HFFc6 (cell line): ENCODE data around the gene GRK3. TPM values are rescaled to one million over a fixed set of nuclear protein-coding genes. Genes with fewer than 3 reads are reported as not detected.
"Not testable (repeated sequence)": the region's sequence is repeated elsewhere in the genome, so short reads cannot be mapped to it uniquely, and the experiment has no call there.

ENCODE experiments used
- DNase-seq: peaks from one replicate; pipeline ENCODE4 v3.0.0-alpha.2; 2018
- H3K27ac Mint-ChIP-seq: 2 replicates; pipeline ENCODE4 v1.8.0; 2020; ENCODE audit warnings: mild to moderate bottlenecking, mixed read lengths
- H3K27me3 Mint-ChIP-seq: 2 replicates; pipeline ENCODE4 v1.8.0; 2021; ENCODE audit warnings: mild to moderate bottlenecking, moderate library complexity, mixed read lengths; ENCODE audit not compliant: insufficient read depth
- H3K36me3 Mint-ChIP-seq: 2 replicates; pipeline ENCODE4 v1.8.0; 2021; ENCODE audit warnings: low read depth, mixed read lengths
- H3K4me1 Mint-ChIP-seq: 2 replicates; pipeline ENCODE4 v1.8.0; 2020; ENCODE audit warnings: low read depth, mixed read lengths
- H3K4me3 Mint-ChIP-seq: 2 replicates; pipeline ENCODE4 v1.8.0; 2020; ENCODE audit warnings: mild to moderate bottlenecking, moderate library complexity, mixed read lengths
- H3K9me3 Mint-ChIP-seq: 2 replicates; pipeline ENCODE4 v1.8.0; 2020; ENCODE audit warnings: mild to moderate bottlenecking, mixed read lengths
- long read RNA-seq: library from polyadenylated mRNA; unstranded; transcript quantifications from one replicate; pipeline ENCODE4 v2.0.0, GENCODE V29; 2019
- total RNA-seq, 6 experiments: library from RNA; stranded (reverse); fragmentation: NEBNext Ultra II Directional; extraction: Animal tissue kit (Norgen Biotek cat#: 25700); gene quantifications; 2 replicates in 1 of 6; 3 replicates in 5 of 6; pipeline ENCODE4 v1.2.3, GENCODE V29; 2021
- TF ChIP-seq, protein P1 (sequence below): fragments of 200-600 bp; sonication (generic); IDR thresholded peaks from 2 replicates; pipeline ENCODE4 v1.5.0; 2021; ENCODE audit warnings: antibody characterized with exemption, mild to moderate bottlenecking

The GRK3 gene
- under 1 TPM in 1 of 6 experiments, not detected in 5; 0.05 TPM for total RNA-seq
- long read RNA-seq = 0 reads

DNA sequence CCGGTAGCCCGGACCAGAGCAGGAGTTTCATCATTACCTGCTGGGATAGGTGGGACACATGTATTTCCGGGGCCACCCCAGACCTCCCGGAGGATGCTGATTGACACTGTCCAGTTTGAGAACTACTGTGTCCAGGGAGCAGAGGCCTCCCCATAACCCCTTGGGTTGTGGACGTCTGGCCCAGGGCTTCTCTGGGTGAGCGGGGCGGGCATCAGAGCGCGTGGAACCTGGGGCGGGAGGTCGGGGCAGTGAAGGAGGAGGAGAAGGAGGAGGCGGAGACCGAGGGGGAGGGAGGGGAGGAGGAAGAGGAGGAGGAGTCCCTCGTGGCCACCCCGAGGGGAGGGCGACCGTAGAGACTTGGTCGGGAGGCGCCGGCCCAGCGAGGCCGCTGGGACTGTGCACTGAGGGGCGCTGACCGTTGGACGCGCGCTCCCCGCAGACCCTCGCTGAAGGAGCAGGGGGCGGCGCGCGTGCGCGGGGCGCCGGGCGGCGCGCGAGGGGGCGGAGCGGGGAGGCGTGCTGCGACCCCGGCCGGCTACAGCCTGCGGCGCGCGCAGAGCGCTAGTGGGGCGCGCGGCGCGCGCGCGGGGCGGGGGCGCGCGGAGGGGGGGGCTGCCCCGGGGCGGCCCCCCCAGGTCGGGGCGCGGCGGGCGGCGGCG, at the start of gene GRK3:
Gene GRK3 (plus strand): TSS at position 356 of the 659 bp plus-strand sequence. CDS start 366 bp downstream, outside the sequence.
- Mint-ChIP-seq H3K27me3 (peaks cover 15% of the 10 kb centered on the region), H3K9me3 (0 out of 2 replicates have a peak, but pooled peaks cover 4% of the 10 kb centered on the region), H3K4me3 (peak within 1 kb of the TSS; percentile 27), H3K4me1 (no peaks in the 10 kb centered on the region), H3K27ac (no peak within 1 kb of the TSS), H3K36me3 (no peaks in the 10 kb centered on the region; the same call in 1 of the 2 replicates)
- no peak for DNase-seq
- TF ChIP-seq, protein P1, sequence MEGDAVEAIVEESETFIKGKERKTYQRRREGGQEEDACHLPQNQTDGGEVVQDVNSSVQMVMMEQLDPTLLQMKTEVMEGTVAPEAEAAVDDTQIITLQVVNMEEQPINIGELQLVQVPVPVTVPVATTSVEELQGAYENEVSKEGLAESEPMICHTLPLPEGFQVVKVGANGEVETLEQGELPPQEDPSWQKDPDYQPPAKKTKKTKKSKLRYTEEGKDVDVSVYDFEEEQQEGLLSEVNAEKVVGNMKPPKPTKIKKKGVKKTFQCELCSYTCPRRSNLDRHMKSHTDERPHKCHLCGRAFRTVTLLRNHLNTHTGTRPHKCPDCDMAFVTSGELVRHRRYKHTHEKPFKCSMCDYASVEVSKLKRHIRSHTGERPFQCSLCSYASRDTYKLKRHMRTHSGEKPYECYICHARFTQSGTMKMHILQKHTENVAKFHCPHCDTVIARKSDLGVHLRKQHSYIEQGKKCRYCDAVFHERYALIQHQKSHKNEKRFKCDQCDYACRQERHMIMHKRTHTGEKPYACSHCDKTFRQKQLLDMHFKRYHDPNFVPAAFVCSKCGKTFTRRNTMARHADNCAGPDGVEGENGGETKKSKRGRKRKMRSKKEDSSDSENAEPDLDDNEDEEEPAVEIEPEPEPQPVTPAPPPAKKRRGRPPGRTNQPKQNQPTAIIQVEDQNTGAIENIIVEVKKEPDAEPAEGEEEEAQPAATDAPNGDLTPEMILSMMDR = no peak

DNA sequence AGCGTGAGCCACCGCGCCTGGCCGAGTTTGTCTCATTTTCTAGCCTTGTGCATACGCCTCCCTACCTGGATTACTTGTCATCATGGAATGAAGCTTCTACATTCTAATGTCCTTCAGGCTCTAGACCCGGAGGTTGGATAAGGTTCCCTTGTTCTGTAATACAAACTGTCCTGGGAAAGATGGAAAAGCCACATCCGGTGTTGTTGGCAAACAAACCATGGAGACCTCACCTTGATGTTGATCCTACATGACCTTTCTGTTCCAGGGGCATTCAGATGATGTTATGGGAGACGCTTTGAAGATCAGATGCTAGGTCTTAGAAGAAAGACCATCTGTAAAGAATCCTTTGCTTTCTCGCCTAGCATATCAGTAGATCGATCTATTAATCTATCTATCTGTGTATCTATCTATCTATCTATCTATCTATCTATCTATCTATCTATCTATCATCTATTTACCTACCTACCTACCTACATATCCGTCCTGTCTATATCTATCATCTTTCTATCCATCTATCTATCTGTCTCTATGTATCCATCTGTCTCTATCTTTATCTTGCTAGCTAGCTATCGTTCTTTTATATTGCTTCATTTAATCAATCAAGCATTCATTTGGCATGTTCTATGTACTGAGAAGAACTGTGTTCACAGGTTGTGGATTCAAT, 46.3 kb upstream of the GRK3 start:
- H3K9me3 Mint-ChIP-seq = peaks cover 27% of the 10 kb centered on the region
- no peaks in the 10 kb centered on the region for H3K27me3 Mint-ChIP-seq
- no peak overlapping the region for H3K27ac Mint-ChIP-seq
- TF ChIP-seq, protein P1 = no peak
- H3K4me3 Mint-ChIP-seq = no peak overlapping the region
- no peaks in the 10 kb centered on the region for H3K4me1 Mint-ChIP-seq
- no peak for DNase-seq
- no peaks in the 10 kb centered on the region for H3K36me3 Mint-ChIP-seq

DNA sequence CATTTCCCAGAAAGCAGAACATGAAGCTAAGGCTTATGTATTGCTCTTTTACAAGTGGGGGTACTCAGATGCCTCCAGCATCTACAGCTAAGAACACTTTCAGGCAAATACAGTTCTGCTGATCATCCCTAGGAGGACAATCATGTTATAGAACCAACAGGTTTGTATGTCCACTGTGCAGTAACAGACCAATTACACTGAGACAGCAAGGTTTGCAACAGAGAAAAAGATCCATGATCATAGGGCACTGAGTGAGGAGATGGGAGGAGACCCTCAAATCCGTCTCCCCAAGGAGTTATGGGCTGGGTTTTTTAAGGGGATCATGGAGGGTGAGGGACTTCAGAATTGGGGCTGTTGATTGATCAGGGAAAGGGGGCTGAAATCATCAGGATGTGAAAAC, 39.1 kb upstream of the GRK3 start:
- peaks cover 6% of the 10 kb centered on the region for H3K36me3 Mint-ChIP-seq
- H3K4me1 Mint-ChIP-seq = no peaks in the 10 kb centered on the region
- peaks cover 35% of the 10 kb centered on the region for H3K9me3 Mint-ChIP-seq
- DNase-seq = no peak
- H3K4me3 Mint-ChIP-seq = no peak overlapping the region
- no peak overlapping the region for H3K27ac Mint-ChIP-seq
- no peaks in the 10 kb centered on the region for H3K27me3 Mint-ChIP-seq
- TF ChIP-seq, protein P1 = no peak

DNA sequence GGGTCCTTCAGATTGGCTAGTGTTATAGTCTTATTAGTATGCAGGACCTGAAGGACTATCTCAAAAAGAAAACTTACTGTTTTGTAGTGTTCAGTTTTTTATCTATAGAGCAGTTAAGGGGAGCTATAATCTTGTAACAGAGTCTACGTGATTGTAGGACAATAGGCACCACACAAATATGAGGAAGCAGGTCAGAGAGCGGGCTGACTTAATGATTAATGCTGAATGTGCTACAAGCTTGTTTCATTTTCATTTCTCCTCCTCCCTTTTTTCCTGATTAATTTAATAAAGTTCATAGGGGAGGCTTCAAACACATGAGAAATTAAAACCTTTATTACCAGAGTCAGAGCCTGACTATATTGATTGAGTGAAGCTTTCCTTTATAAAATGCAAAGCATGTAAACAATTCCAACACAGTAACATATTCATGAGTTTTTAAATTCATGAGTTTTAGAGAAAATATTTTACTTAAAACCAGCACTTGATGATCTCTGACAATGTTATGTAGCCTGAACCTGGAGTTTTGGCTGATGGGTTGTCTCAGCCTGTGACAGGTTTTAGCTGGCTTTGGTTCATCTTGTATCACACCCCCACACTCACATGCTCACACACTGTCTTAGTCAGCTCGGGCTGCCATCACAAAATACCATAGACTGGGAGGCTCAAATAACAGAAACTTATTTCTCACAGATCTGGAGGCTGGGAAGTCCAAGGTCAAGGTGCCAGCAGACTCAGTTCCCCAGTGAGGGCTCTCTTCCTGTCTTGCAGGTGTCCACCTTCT, 38.5 kb upstream of the GRK3 start:
- DNase-seq, H3K27ac Mint-ChIP-seq, H3K4me3 Mint-ChIP-seq, H3K27me3 Mint-ChIP-seq, H3K4me1 Mint-ChIP-seq: not testable (repeated sequence)
- peaks cover 11% of the 10 kb centered on the region for H3K36me3 Mint-ChIP-seq
- H3K9me3 Mint-ChIP-seq = peaks cover 40% of the 10 kb centered on the region

DNA sequence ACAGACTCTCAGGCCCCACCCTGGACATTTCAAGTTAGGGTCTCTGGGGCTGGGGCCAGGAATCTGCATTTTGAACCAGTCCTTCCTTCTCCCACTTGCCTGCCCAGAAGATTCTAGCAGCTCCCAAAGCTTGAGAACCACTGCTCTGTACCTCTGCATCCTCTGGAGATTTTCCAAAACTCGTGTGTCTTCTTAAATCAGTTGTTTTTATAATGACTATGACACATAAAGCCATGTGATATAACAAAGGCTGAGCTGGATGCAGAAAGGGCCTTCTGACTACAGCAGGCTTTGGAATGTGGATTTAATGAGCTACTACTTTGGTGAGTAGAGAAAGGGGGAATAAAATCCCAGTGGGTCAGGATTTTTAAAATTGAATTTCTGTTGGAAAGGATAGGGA, 37.5 kb upstream of the GRK3 start:
- peaks cover 11% of the 10 kb centered on the region for H3K36me3 Mint-ChIP-seq
- H3K4me3 Mint-ChIP-seq, H3K4me1 Mint-ChIP-seq, H3K27me3 Mint-ChIP-seq, H3K27ac Mint-ChIP-seq, DNase-seq: not testable (repeated sequence)
- H3K9me3 Mint-ChIP-seq = peaks cover 34% of the 10 kb centered on the region

DNA sequence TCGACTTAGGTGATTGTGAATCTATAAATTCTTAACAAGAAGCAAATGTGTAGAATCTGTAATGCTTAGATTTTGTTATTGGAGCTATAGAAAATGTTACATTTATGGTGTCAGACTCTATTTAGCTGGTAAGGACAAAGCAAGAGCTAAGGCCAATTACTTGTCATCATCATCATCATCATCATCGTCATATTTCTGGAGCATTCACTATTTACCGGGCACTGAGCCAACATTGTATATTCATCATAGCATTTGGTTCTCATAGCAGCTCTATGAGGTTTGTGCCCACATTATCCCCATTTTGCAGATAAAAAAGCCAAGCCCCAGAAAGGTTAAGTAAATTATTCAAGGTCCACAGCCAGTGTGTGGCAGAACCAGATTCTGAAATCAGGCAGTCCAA, 36.4 kb upstream of the GRK3 start:
- not testable (repeated sequence) for H3K4me3 Mint-ChIP-seq, DNase-seq, H3K27me3 Mint-ChIP-seq

DNA sequence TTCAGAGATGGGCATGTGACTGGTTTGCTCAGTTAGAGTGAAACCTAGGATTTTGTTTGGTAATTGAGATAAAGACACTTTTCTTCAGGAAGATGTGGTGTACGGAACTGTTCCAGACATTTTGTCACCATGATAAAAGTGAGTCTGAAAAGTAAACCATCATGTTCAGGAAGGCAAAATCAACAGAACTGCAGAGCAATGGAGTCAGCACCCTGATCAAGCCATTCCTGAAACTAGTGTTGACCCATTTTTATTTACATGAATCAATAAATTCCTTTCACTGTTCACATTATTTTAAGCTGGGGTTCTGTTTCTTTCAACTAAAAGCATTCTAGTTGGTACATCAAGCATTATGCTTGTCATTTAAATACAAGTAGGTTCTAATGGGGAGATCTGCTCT, 35.4 kb upstream of the GRK3 start:
- not testable (repeated sequence) for H3K4me3 Mint-ChIP-seq, H3K4me1 Mint-ChIP-seq, DNase-seq, H3K27me3 Mint-ChIP-seq, H3K27ac Mint-ChIP-seq
- peaks cover 11% of the 10 kb centered on the region for H3K36me3 Mint-ChIP-seq
- H3K9me3 Mint-ChIP-seq = peaks cover 34% of the 10 kb centered on the region

More for the DNA sequence above, 36.4 kb upstream of the GRK3 start:
- Mint-ChIP-seq H3K36me3 (peaks cover 11% of the 10 kb centered on the region), H3K9me3 (peaks cover 34% of the 10 kb centered on the region)
- H3K4me1 Mint-ChIP-seq, H3K27ac Mint-ChIP-seq: not testable (repeated sequence)

DNA sequence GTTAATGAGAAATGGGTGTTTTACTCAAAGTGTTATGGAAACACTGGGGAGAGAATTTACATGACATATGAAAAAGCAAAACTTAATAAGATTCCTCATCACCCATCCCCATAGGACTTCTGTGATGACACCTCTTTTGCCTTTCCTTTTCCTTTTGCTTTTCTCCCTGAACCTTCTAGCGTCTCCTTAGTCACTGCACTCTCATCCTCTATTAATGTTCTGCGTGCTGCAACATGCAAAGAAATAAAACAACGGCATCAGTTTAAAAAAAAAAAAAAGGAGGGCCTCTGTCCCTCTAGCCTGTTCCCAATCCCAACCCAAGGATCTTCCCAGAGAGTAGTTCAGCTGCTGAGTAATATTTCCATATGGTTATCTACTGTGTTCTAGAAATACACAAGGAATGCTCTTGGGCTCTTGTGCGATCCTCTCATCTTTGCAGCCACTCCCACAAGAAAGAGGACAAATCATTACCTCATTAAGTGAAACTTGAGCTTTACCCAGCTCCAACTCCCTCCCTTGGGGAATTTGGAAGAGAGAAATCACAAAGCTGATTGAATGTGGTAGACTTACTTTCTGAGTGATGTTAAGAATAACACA, 34.8 kb upstream of the GRK3 start:
- not testable (repeated sequence) for DNase-seq, H3K4me1 Mint-ChIP-seq, H3K36me3 Mint-ChIP-seq, H3K4me3 Mint-ChIP-seq, H3K27me3 Mint-ChIP-seq, H3K27ac Mint-ChIP-seq
- peaks cover 34% of the 10 kb centered on the region for H3K9me3 Mint-ChIP-seq

DNA sequence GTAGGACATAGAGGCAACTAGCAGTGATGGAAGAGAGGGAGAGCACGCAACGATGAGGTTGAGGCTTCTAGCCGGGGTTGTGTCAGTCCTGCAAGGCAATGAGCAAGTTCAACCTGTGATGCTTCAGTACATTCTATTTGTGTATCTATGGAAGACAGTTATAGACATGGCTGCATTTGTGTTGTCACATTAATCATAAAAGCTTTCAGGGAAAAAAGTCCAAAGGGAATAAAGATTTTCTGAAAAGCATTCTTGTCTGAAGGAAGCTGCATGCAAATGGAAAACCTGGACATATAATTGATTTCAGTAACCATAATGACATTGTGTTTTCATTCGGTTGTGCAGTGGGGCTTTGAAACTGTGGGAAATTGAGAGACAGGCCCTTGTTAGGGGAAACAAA, 32.8 kb upstream of the GRK3 start:
- H3K36me3 Mint-ChIP-seq, DNase-seq, H3K27ac Mint-ChIP-seq, H3K27me3 Mint-ChIP-seq, H3K4me3 Mint-ChIP-seq, H3K4me1 Mint-ChIP-seq: not testable (repeated sequence)
- H3K9me3 Mint-ChIP-seq = peaks cover 40% of the 10 kb centered on the region
